Kidney epithelial cell (primary cell): ENCODE results near the gene CFAP46. TPM values are rescaled to one million over a fixed set of nuclear protein-coding genes. Genes with fewer than 3 reads are reported as not detected.
A peak's percentile ranks its signal among the peaks of the same experiment; 100 is the strongest.
"Not testable (repeated sequence)": the region's sequence is repeated elsewhere in the genome, so short reads cannot be mapped to it uniquely, and the experiment has no call there.

Experiments used
- DNase-seq: peaks from one replicate; pipeline ENCODE4 v3.0.0-alpha.2; 2010; ENCODE audit warnings: low read depth
- H3K27me3 ChIP-seq: 2 replicates; pipeline ENCODE4 v1.6.0; 2011; ENCODE audit warnings: low read length; ENCODE audit not compliant: control insufficient read depth, insufficient read depth
- H3K36me3 ChIP-seq: 2 replicates; pipeline ENCODE4 v1.5.1; 2011; ENCODE audit warnings: low read length; ENCODE audit not compliant: control insufficient read depth, insufficient read depth
- H3K4me3 ChIP-seq: 2 replicates; pipeline ENCODE4 v1.5.1; 2011; ENCODE audit warnings: low read depth, mild to moderate bottlenecking, control low read depth, low read length
- total RNA-seq: library from RNA; depleted of rRNA; stranded (reverse); fragments of >200 nt; gene quantifications from 2 replicates; pipeline ENCODE4 v1.2.3, GENCODE V29; 2015
- TF ChIP-seq, protein P1 (sequence below): IDR thresholded peaks from 2 replicates; pipeline ENCODE4 v1.5.1; 2011; ENCODE audit warnings: mild to moderate bottlenecking, moderate library complexity, low read length, control low read depth, inconsistent platforms; ENCODE audit not compliant: insufficient read depth, poor library complexity, severe bottlenecking

CFAP46 gene
- total RNA-seq, 1 donor from 2014 or later: 5.1 TPM

DNA sequence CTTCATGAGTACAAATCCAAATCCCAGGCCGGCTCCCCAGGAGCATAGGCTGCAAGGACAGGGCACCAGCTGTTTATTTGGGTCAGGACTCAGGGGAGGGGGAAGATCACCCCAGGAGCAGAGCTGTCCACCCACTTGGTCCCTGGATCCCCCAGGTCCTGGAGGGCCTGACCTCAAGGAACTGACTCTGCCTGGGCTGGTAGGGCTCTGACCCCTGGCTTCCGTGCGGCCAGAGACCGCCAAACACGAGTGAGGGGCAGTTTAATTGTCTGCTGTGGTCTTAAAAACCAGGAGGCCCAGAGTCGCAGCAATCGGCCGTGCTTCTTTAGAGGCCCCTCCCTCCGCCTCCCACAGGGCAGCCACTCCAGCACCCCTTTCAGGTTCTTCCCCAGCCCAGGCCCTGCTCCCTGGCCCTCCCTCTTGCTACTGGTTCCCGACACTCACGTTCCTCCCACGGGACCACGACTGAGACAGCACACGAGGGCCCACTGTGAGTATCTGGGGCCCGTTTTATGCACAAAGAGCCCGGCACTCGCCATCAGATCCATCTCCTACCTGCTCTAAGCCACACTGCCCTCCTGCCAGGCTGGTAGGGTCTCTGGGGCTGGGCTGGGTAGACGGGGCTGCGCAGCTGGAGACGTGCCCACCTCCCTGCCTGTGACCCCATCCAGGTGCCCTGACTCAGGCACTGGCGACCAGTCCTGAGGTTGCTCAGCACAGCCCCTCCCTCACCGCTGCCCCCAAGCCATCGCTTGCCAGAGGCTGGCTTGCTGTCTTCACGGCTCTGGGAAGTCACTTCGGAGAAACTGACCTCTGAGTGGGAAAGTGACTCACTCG is 30.0 kb upstream of the CFAP46 start:
- peaks cover 31% of the 10 kb centered on the region for H3K27me3 ChIP-seq
- no peaks in the 10 kb centered on the region for H3K36me3 ChIP-seq
- TF ChIP-seq, protein P1, sequence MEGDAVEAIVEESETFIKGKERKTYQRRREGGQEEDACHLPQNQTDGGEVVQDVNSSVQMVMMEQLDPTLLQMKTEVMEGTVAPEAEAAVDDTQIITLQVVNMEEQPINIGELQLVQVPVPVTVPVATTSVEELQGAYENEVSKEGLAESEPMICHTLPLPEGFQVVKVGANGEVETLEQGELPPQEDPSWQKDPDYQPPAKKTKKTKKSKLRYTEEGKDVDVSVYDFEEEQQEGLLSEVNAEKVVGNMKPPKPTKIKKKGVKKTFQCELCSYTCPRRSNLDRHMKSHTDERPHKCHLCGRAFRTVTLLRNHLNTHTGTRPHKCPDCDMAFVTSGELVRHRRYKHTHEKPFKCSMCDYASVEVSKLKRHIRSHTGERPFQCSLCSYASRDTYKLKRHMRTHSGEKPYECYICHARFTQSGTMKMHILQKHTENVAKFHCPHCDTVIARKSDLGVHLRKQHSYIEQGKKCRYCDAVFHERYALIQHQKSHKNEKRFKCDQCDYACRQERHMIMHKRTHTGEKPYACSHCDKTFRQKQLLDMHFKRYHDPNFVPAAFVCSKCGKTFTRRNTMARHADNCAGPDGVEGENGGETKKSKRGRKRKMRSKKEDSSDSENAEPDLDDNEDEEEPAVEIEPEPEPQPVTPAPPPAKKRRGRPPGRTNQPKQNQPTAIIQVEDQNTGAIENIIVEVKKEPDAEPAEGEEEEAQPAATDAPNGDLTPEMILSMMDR: no peak
- no peak overlapping the region for H3K4me3 ChIP-seq
- no peak for DNase-seq

DNA sequence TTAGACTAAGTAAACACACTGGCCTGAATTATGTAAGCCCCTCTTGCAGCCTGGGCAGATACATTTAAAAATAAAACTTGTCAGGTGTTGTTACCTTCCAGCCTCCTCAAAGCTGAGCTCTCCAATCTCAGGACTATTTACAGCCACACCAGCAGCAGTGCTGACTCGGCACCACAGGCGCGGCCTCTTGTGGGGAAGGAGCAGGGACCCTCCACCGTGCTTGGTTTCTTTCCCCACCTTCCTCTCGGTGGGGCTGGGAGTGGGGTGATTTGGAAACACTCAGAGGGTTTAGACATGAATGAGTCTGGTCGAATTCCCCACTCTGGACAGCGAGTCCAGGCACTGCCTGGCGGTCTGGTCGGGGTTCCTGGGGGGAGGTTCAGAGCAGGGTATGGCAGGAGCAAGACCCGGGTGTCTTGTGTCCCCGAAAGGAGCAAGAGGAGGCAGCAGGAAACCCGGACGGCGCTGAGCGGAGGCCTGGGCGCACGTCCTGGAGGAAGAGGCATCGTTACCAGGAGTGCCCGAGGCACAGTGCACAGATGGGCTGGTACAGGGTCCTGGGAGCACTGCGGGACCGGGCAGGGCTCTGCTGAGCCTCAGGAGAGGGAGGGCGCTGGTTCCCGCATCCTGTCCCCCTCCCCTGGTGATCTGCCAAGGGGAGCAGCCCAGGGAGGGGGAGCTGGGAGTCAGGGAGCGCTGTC is 29.2 kb upstream of the CFAP46 start:
- Histone ChIP-seq H3K4me3 (no peak overlapping the region), H3K36me3 (no peaks in the 10 kb centered on the region), H3K27me3 (peaks cover 31% of the 10 kb centered on the region)
- DNase-seq: no peak
- TF ChIP-seq, protein P1: no peak

DNA sequence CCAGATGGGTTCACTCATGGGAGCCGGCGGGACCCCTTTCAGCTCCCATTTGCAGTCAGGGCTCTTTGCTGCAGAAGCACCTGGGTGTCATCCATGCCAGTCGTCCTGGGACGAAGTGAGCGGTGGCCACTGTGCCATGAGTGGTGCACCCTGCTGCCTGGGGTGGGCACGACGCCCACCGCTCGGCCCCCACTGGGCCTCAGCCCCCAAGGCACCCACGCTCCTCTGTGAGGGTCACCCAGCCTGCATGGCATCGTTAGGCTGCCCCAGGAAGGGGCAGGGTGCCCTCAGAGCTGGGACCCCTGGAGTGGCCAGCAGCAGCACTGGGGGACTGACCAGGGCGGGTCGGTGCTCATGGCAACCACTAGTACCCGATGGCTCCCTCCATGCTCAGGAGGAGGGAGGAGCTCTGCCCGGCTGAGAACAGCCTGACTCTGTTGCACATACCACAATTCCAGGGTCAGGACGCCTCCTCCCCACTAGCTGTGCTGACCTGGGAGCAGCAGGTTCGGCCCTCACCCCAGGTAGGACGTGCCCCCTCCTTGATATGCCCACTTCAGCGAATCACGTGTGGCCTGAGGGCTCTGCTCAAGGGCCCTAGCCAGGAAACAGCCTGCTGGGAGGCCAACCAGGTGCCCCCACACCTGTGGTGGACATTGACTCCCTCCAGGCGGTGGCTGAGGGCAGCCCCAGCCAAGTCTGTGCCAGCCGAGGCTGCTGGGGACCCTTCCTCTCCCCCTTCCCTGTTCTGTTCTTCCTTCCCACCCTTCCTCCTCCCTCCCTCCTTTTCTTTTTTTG is 28.5 kb upstream of the CFAP46 start:
- TF ChIP-seq, protein P1: no peak
- Histone ChIP-seq H3K36me3 (no peaks in the 10 kb centered on the region), H3K27me3 (peaks cover 29% of the 10 kb centered on the region), H3K4me3 (no peak overlapping the region)
- no peak for DNase-seq

DNA sequence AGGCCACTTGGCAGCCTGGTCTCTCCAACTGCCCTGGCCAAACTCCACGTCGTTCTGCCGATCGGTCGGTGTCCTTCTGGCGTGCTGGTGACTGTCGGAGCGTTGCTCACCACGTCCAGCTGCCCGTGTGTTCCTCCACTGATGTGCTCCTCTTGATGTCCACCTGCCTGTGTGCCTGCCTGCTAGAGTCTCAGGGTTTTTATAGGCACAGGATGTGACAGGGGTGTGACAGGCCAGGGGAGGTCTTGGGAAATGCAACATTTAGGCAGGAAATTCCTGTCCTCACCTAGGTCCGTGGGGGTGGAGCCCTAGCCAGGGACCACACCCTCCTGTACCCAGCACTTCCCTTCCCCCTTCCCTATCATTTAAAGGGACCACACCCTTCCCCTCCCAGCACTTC is 25.2 kb upstream of the CFAP46 start:
- no peak overlapping the region for H3K4me3 ChIP-seq

DNA sequence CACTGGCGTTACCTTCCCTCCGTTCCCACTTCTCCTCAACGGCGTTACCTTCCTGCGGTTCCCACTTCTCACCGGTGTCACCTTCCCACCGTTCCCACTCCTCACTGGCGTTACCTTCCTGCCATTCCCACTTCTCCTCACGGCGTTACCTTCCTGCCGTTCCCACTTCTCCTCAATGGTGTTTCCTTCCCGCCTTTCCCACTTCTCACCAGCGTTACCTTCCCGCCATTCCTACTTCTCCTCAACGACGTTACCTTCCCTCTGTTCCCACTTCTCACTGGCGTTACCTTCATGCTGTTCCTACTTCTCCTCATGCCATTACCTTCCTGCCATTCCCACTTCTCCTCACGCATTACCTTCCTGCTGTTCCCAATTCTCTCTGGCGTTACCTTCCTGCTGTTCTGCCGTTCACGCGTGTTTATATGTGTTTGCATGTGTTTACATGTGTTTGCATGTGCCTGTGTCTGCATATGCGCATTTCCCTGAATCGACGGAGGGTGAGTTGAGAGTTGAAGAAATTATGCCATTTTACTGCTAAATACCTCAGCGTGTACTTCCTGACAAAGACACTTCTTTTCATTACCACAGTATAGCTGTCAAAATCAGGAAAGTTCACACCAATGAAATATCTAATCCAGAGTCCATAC is 23.2 kb upstream of the CFAP46 start:
- TF ChIP-seq, protein P1: no peak
- H3K4me3 ChIP-seq: peak overlapping the region; percentile 51
- DNase-seq: no peak
- no peaks in the 10 kb centered on the region for H3K36me3 ChIP-seq
- peaks cover 3% of the 10 kb centered on the region for H3K27me3 ChIP-seq

More for the DNA sequence above, 25.2 kb upstream of the CFAP46 start:
- no peaks in the 10 kb centered on the region for H3K36me3 ChIP-seq
- TF ChIP-seq, protein P1: no peak
- peaks cover 11% of the 10 kb centered on the region for H3K27me3 ChIP-seq
- no peak for DNase-seq

DNA sequence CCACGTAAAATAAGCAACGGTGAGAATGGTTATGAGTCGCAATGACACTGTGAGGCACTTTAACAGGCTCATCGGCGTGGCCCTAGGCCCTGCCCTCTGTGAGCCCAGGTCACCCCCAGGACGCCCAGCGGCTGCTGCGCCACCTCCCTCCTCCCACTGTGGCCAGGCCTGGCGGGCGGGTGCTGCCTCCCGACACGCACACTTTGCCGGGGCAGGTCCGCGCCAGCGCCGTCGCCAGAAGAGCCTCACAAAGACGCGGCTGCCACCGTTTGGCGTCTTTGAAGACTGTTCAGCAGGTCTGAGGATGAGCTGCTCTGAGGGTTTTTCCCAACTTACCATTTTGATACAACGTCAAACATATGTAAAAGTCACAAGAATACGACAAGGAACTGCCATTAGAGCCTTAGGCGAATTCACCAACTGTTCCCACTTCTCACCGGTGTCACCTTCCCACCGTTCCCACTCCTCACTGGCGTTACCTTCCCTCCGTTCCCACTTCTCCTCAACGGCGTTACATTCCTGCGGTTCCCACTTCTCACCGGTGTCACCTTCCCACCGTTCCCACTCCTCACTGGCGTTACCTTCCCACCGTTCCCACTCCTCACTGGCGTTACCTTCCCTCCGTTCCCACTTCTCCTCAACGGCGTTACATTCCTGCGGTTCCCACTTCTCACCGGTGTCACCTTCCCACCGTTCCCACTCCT is 22.5 kb upstream of the CFAP46 start:
- H3K4me3 ChIP-seq: peak overlapping the region; percentile 51
- DNase-seq, H3K36me3 ChIP-seq, H3K27me3 ChIP-seq: not testable (repeated sequence)
